OCI-LY3 (cell line): Measurements from ENCODE around the gene TANGO6.

Experiments used
- EZH2phosphoT487 ChIP-seq: fragments of 200-600 bp; shearing (Covaris generic); IDR thresholded peaks from 2 replicates; pipeline ENCODE4 v1.6.1; 2018; ENCODE audit warnings: antibody characterized with exemption, mixed run types, low read depth
- TF ChIP-seq, protein P1 (sequence below): fragments of 200-600, 300-600 bp; sonication (generic); IDR thresholded peaks from 2 replicates; pipeline ENCODE4 v1.5.1; 2014; ENCODE audit warnings: antibody characterized with exemption, low read length, low read depth

DNA sequence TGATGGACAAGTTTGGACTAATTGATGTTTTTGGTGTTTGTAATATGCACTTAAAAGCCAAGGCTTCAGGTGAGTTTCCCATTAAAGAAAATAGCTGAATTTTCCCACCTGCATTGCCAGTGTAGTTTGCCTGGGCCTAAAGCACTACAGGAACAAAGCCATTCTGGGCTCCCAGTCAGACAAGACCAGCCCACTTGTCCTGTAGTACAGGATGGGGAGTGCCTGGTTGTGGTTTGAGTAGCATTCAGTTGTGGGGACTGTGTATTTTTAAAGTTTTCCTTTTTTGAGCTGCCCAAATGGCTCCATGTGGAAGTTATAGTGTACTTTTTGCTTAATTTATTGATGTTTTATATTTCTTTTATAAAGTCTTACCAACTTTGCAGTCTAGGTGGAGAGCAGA, 91.7 kb downstream of the TANGO6 start:
- TF ChIP-seq, protein P1, sequence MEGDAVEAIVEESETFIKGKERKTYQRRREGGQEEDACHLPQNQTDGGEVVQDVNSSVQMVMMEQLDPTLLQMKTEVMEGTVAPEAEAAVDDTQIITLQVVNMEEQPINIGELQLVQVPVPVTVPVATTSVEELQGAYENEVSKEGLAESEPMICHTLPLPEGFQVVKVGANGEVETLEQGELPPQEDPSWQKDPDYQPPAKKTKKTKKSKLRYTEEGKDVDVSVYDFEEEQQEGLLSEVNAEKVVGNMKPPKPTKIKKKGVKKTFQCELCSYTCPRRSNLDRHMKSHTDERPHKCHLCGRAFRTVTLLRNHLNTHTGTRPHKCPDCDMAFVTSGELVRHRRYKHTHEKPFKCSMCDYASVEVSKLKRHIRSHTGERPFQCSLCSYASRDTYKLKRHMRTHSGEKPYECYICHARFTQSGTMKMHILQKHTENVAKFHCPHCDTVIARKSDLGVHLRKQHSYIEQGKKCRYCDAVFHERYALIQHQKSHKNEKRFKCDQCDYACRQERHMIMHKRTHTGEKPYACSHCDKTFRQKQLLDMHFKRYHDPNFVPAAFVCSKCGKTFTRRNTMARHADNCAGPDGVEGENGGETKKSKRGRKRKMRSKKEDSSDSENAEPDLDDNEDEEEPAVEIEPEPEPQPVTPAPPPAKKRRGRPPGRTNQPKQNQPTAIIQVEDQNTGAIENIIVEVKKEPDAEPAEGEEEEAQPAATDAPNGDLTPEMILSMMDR = no peak
- TF ChIP-seq EZH2phosphoT487 = no peak
